OCI-LY7 (cell line): Measurements from ENCODE around the gene GRHL3. TPM values are rescaled to one million over a fixed set of nuclear protein-coding genes. Genes with fewer than 3 reads are reported as not detected.

Experiments used
- BruUV-seq: library from RNA; stranded (reverse); fragments of 400-500 nt; replicated peaks from 2 replicates; lab custom pipeline; 2021; lab: Mats Ljungman, UMichigan
- CTCF ChIA-PET: fragments of 300-600 bp; sonication (Branson Sonifier 250); formaldehyde crosslinking; loops from one replicate; lab custom pipeline; 2022; ENCODE audit warnings: antibody characterized with exemption; ENCODE audit not compliant: unreplicated experiment; lab: Charles Lee
- POLR2A ChIA-PET: fragments of 300-600 bp; sonication (Branson Sonifier 250); formaldehyde crosslinking; loops from one replicate; lab custom pipeline; 2022; ENCODE audit warnings: antibody characterized with exemption; lab: Charles Lee
- DNase-seq: peaks from one replicate; pipeline ENCODE4 v3.0.0-alpha.2; 2015; ENCODE audit warnings: low spot score
- H2AFZ ChIP-seq: fragments of 200-600 bp; sonication (generic), shearing (Covaris generic); 2 replicates; pipeline ENCODE4 v1.6.1; 2014; ENCODE audit warnings: mild to moderate bottlenecking, antibody characterized with exemption, low read length, moderate library complexity
- H3K27ac ChIP-seq: fragments of 200-600 bp; sonication (generic); 2 replicates; pipeline ENCODE4 v1.5.1; 2014; ENCODE audit warnings: mixed run types, low read depth, mild to moderate bottlenecking, moderate library complexity, low read length, inconsistent platforms; ENCODE audit not compliant: poor library complexity, severe bottlenecking
- H3K36me3 ChIP-seq: fragments of 200-600 bp; sonication (generic); 2 replicates; pipeline ENCODE4 v1.6.1; 2014; ENCODE audit warnings: mild to moderate bottlenecking, antibody characterized with exemption, low read length, moderate library complexity, mixed read lengths; ENCODE audit not compliant: insufficient read depth
- H3K4me1 ChIP-seq: fragments of 200-600 bp; sonication (generic); 2 replicates; pipeline ENCODE4 v1.5.1; 2014; ENCODE audit warnings: mild to moderate bottlenecking, low read length; ENCODE audit not compliant: insufficient read depth, poor library complexity, severe bottlenecking
- H3K4me2 ChIP-seq: fragments of 200-600 bp; sonication (generic); 2 replicates; pipeline ENCODE4 v1.6.1; 2014; ENCODE audit warnings: mild to moderate bottlenecking, low read length
- H3K4me3 ChIP-seq: fragments of 200-600 bp; sonication (generic); 2 replicates; pipeline ENCODE4 v1.5.1; 2014; ENCODE audit warnings: mild to moderate bottlenecking, low read depth, low read length; ENCODE audit not compliant: poor library complexity, severe bottlenecking
- H3K79me2 ChIP-seq: fragments of 200-600 bp; sonication (generic); 2 replicates; pipeline ENCODE4 v1.6.1; 2016; ENCODE audit warnings: low read depth, mild to moderate bottlenecking, low read length, moderate library complexity, mixed read lengths; ENCODE audit not compliant: insufficient read depth
- H3K9me2 ChIP-seq: fragments of 200-600 bp; sonication (generic); 2 replicates; pipeline ENCODE4 v1.6.1; 2016; ENCODE audit warnings: mild to moderate bottlenecking, low read length, mixed read lengths; ENCODE audit not compliant: insufficient read depth
- H3K9me3 ChIP-seq: fragments of 200-600 bp; sonication (generic); 2 replicates; pipeline ENCODE4 v1.6.1; 2014; ENCODE audit warnings: mild to moderate bottlenecking, mixed run types, low read length, mixed read lengths
- H4K20me1 ChIP-seq: fragments of 200-600 bp; sonication (generic); 2 replicates; pipeline ENCODE4 v1.6.1; 2014; ENCODE audit warnings: mild to moderate bottlenecking, antibody characterized with exemption, low read length, moderate library complexity, mixed read lengths; ENCODE audit not compliant: insufficient read depth
- CTCF ChIP-seq: fragments of 200-600 bp; sonication (generic); conservative IDR thresholded peaks from 2 replicates; pipeline ENCODE4 v1.5.1; 2014; ENCODE audit warnings: mild to moderate bottlenecking, antibody characterized with exemption, low read length, moderate library complexity, mixed read lengths
- EZH2phosphoT487 ChIP-seq: fragments of 200-600 bp; sonication (generic); IDR thresholded peaks from 2 replicates; pipeline ENCODE4 v1.6.1; 2018; ENCODE audit warnings: low read depth, borderline replicate concordance, mild to moderate bottlenecking, mixed run types, antibody characterized with exemption, low read length, moderate library complexity, mixed read lengths
- intact Hi-C: fragments of 100-400 bp; cut with micrococcal nuclease; formaldehyde crosslinking; loops from one replicate; pipeline ENCODE4 v1.10.0; 2022; ENCODE audit not compliant: unreplicated experiment
- total RNA-seq, 2 experiments: library from RNA; depleted of rRNA in 1 of 2; stranded (reverse); fragments of >200 nt in 1 of 2; shearing (Covaris generic) in 1 of 2; gene quantifications; 2 replicates each; pipeline ENCODE4 v1.2.3, GENCODE V29; 2014 to 2022

GRHL3 gene
- total RNA-seq, 2 experiments from 2014 or later, result 0.09 to 0.65 TPM

- intact Hi-C loops, result no loop called here
- no peak overlapping the region for H3K4me2 ChIP-seq
- CTCF ChIA-PET, result no interaction called here
Measured at GRCh38 chr1:24343412-24344089, 24.4 kb downstream of the GRHL3 start.

DNA sequence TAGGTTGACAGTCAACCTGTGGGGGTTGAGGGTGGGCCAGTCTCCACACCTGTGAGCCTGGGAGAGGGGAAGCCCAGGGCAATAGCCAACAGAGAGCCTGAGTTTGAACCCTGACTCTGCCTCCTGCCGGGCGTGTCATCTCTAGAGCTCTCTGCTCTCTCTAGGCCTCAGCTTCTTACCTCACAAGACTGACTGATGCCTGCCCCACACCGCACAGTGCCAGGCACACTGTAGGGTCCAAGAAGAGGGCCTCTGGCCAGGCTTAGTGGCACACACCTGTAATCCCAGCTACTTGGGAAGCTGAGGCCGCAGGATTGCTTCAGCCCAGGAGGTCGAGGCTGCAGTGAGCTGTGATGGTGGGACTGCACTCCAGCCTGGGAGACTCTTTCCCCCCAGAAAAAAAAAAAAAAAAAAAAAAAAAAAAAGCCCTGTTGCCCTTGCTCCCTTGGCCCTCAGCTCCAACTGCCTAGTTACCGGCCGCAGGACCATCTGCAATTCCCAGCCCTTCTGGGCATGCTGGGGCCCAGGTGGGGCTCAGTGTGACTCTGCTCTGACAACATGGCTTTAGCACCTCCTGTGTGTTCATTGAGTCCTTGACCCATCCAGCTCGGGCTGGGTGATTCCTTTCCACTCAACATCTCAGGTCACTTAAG, 25.1 kb downstream of the GRHL3 start:
- intact Hi-C loops, result no loop called here
- no peak overlapping the region for H3K4me2 ChIP-seq
- no peak for TF ChIP-seq EZH2phosphoT487
- TF ChIP-seq CTCF, result no peak
- H2AFZ ChIP-seq, result no peak overlapping the region
- H3K36me3 ChIP-seq, result no peaks in the 10 kb centered on the region
- POLR2A ChIA-PET, result interaction anchor here (0.7 kb wide), 2 partner anchors 200 to 395 kb away, joined by 6 read pairs; no protein-coding TSS in a partner anchor
- H3K79me2 ChIP-seq, result no peaks in the 10 kb centered on the region
- no TSS peak for BruUV-seq
- no peak overlapping the region for H3K27ac ChIP-seq
- peaks cover 16% of the 10 kb centered on the region for H3K4me1 ChIP-seq
- no peaks in the 10 kb centered on the region for H4K20me1 ChIP-seq
- DNase-seq, result no peak
- no peaks in the 10 kb centered on the region for H3K9me3 ChIP-seq
- no peak overlapping the region for H3K4me3 ChIP-seq
- H3K9me2 ChIP-seq, result no peaks in the 10 kb centered on the region
- CTCF ChIA-PET, result no interaction called here

More at GRCh38 chr1:24343412-24344089, 24.4 kb downstream of the GRHL3 start:
- H3K27ac ChIP-seq, result no peak overlapping the region
- BruUV-seq, result no TSS peak
- no peak overlapping the region for H3K4me3 ChIP-seq
- no peaks in the 10 kb centered on the region for H3K9me2 ChIP-seq
- no peaks in the 10 kb centered on the region for H3K79me2 ChIP-seq
- no peaks in the 10 kb centered on the region for H3K36me3 ChIP-seq
- TF ChIP-seq EZH2phosphoT487 (no peak), CTCF (no peak)
- H3K9me3 ChIP-seq, result no peaks in the 10 kb centered on the region
- H4K20me1 ChIP-seq, result no peaks in the 10 kb centered on the region
- no peak for DNase-seq
- POLR2A ChIA-PET, result interaction anchor here (0.7 kb wide), 1 partner anchor 394 kb away, joined by 6 read pairs; no protein-coding TSS in a partner anchor
- peaks cover 16% of the 10 kb centered on the region for H3K4me1 ChIP-seq
- H2AFZ ChIP-seq, result no peak overlapping the region

- CTCF ChIA-PET, result no interaction called here
- intact Hi-C loops, result no loop called here
- DNase-seq, result no peak
- Histone ChIP-seq H4K20me1 (no peaks in the 10 kb centered on the region), H2AFZ (no peak overlapping the region), H3K4me2 (no peak overlapping the region), H3K4me3 (no peak overlapping the region), H3K27ac (no peak overlapping the region), H3K9me3 (no peaks in the 10 kb centered on the region), H3K9me2 (no peaks in the 10 kb centered on the region), H3K36me3 (no peaks in the 10 kb centered on the region), H3K79me2 (no peaks in the 10 kb centered on the region), H3K4me1 (peaks cover 16% of the 10 kb centered on the region)
- POLR2A ChIA-PET, result no interaction called here
- no TSS peak for BruUV-seq
- TF ChIP-seq EZH2phosphoT487 (no peak), CTCF (no peak)
Measured at GRCh38 chr1:24345334-24345733, 26.2 kb downstream of the GRHL3 start.
